ENCODE results near the gene MYRFL.

Gene MYRFL

DNA sequence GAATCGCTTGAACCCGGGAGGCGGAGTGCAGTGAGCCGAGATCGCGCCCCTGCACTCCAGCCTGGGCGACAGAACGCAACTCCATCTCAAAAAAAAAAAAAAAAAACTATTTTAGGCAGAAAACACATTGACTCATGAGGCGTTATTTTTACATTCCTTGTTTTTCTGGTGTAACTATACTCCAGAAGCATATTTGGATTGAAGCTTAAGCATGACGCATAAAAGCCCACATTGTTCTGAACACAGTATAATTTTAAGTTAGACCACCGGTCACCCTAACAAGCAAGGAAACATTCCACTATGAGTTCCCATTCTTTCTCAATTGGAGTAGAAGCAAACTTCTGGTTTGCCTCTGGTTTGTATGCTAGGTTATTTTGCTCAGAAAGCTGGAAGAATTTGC is 173.0 kb downstream of the MYRFL start:
- no peak for DNase-seq (ENCODE audit: low read depth)
- in situ Hi-C loops (cut with HindIII; ENCODE audit: low sequenced_read_pairs), result no loop called here
- no peak overlapping the region for H3K4me3 ChIP-seq (ENCODE audit: low read depth, low read length)
- TF ChIP-seq, protein P1, sequence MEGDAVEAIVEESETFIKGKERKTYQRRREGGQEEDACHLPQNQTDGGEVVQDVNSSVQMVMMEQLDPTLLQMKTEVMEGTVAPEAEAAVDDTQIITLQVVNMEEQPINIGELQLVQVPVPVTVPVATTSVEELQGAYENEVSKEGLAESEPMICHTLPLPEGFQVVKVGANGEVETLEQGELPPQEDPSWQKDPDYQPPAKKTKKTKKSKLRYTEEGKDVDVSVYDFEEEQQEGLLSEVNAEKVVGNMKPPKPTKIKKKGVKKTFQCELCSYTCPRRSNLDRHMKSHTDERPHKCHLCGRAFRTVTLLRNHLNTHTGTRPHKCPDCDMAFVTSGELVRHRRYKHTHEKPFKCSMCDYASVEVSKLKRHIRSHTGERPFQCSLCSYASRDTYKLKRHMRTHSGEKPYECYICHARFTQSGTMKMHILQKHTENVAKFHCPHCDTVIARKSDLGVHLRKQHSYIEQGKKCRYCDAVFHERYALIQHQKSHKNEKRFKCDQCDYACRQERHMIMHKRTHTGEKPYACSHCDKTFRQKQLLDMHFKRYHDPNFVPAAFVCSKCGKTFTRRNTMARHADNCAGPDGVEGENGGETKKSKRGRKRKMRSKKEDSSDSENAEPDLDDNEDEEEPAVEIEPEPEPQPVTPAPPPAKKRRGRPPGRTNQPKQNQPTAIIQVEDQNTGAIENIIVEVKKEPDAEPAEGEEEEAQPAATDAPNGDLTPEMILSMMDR (IDR thresholded peaks at IDR 0.05; ENCODE audit: low read depth, low read length, missing control alignments), result no peak

DNA sequence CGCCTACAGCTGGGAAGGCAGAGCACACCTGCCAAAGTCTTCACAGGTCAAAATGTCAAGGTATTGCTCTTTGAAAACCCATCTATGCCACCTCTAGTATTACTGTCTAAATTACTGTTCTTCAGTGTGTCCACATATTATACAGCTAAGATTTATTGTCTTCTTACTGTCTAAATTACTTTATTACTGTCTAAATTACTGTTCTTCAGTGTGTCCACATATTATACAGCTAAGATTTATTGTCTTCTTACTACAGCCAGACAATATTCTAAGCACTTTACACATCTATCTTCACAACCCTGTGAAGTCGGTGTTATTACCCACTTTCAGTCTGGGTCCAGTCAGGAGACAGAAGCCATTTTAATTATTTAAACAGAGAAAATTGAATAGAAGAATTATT is 173.9 kb downstream of the MYRFL start:
- H3K4me3 ChIP-seq (ENCODE audit: low read depth, low read length), result no peak overlapping the region
- TF ChIP-seq, protein P1 (IDR thresholded peaks at IDR 0.05; ENCODE audit: low read depth, low read length, missing control alignments), result no peak
- no peak for DNase-seq (ENCODE audit: low read depth)
- in situ Hi-C loops (cut with HindIII; ENCODE audit: low sequenced_read_pairs), result no loop called here

DNA sequence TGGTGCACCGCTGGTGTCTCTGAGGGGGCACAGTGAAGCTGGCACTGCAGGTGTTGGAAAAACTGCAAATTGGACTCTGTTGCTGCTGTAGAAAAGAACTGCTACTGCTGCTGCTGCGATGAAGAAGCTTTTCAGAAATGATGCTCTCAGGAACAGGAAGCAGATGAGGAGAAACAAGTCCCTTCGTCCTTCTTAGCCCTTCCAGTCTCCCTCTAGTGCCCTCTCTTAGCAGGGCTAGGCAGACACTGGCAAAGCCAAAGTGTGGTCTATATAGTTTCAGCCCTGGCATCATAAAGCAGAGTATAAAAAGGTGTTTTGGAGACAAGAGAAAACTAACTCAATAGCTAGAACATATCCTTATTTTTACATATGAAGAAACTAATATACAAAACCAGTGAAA is 174.5 kb downstream of the MYRFL start:
- TF ChIP-seq, protein P1 (IDR thresholded peaks at IDR 0.05; ENCODE audit: low read depth, low read length, missing control alignments), result no peak
- in situ Hi-C loops (cut with HindIII; ENCODE audit: low sequenced_read_pairs), result no loop called here
- H3K4me3 ChIP-seq (ENCODE audit: low read depth, low read length), result no peak overlapping the region
- DNase-seq (ENCODE audit: low read depth), result no peak

DNA sequence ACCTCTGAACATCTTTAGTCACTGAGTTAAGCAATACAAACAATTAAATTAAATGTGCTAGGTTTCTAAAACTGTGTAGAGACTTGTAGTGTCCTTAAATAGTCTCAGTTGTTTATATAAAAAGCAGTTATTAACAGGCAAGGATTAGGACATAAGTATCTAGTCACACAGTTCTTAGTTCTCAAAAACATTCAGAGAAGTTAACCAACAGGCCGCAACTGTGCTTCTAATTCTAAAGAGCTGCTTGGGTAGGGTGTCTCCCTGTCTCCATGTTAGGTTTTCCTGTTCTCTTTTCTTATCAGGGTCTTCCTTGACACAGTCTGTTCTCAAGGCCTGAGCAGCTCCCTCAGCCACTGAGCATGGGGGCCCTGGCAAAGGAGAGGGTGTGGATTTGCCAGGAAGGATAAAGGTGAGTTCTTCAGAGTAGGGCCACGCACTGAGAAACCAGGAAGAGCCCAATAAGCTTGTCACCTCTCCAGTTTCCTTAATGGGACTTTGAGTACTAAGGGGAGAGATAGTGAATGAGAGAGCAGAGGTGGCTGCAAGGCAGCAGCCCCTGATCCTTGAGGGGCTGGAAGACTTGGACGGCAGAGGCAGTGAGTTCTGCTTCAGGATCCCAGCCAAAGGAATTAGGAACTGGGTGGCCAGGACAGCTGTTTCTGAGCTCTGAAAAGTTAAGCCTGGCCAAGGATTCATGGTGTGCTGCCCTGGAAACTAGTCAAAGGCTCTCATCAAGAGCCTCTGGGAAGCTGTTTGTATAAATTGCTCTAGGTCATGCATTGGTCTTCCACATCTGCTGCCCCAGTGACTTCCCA is 177.3 kb downstream of the MYRFL start:
- TF ChIP-seq, protein P1 (IDR thresholded peaks at IDR 0.05; ENCODE audit: low read depth, low read length, missing control alignments), result no peak

DNA sequence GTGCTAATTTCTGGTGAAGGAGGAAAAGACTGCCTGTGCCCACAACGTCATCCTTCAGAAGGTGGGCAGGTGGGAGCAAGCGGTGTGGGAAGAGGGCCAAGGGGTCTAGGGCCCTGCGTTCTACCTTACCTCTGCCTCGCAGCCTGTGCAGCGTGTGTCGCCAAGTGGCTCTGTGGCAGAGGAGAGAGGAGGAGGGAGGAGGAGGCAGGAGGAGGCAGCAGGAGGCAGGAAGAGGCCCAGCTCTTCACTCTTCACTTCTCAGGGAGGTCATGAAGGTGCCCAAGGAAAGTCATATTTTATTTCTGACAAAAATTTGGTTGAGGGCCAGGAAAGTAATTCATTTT is 177.9 kb downstream of the MYRFL start:
- DNase-seq (ENCODE audit: low read depth), result no peak
- TF ChIP-seq, protein P1 (IDR thresholded peaks at IDR 0.05; ENCODE audit: low read depth, low read length, missing control alignments), result no peak
- H3K4me3 ChIP-seq (ENCODE audit: low read depth, low read length), result no peak overlapping the region
- in situ Hi-C loops (cut with HindIII; ENCODE audit: low sequenced_read_pairs), result no loop called here

More for the DNA sequence above, 177.3 kb downstream of the MYRFL start:
- no peak for DNase-seq (ENCODE audit: low read depth)
- H3K4me3 ChIP-seq (ENCODE audit: low read depth, low read length), result no peak overlapping the region
- in situ Hi-C loops (cut with HindIII; ENCODE audit: low sequenced_read_pairs), result no loop called here

DNA sequence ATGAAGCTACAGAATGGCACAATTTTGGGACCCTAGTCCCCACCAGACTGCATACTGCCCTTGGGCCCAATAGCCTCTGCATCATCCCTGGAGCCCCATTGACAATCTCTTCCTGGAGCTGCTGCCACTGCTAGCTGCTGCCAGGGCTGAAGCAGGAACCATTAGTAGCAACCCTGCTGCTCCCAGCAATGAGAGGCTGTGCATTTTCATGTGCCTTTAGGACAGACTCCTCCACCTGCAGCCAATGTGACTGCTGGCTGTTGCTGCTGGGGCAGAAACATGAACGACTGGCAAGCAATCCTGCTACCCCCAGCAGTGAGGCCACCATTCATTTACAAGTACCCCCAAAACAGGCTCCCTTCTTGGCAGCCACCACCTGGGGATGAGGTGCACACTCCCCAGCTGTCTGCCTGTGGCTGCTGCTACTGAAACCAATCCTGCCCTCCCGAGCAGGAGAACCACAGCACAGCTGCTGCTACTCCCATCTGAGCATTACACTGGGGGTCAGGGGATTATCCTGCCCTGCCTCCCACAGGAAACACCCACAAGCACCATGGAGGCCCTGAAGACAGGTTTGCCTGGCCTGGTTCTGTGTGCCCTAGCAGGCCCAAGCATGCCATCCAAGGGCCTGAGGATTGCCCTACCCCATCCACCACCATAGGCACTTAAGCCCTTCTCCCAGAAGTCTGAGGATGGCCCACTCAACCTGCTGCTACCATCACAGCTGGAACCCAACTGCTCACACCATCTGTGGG is 181.0 kb downstream of the MYRFL start:
- no peak overlapping the region for H3K4me3 ChIP-seq (ENCODE audit: low read depth, low read length)
- TF ChIP-seq, protein P1 (IDR thresholded peaks at IDR 0.05; ENCODE audit: low read depth, low read length, missing control alignments), result no peak
- in situ Hi-C loops (cut with HindIII; ENCODE audit: low sequenced_read_pairs), result no loop called here
- no peak for DNase-seq (ENCODE audit: low read depth)

Data from astrocyte of the cerebellum (primary cell).